HFF-Myc (cell line): Measurements from ENCODE around the gene PCNX3.
A peak's percentile ranks its signal among the peaks of the same experiment; 100 is the strongest.

ENCODE experiments used
- DNase-seq: peaks from one replicate; pipeline ENCODE4 v3.0.0-alpha.2; 2011; ENCODE audit warnings: low read depth; ENCODE audit errors: extremely low read depth
- H3K4me3 ChIP-seq: replicated peaks from 2 replicates; pipeline ENCODE4 v1.5.1; 2011; ENCODE audit warnings: low read depth, mild to moderate bottlenecking, control low read depth, low read length
- CTCF ChIP-seq: IDR thresholded peaks from 2 replicates; pipeline ENCODE4 v1.5.1; 2012; ENCODE audit warnings: mild to moderate bottlenecking, low read depth, low read length, control low read depth; ENCODE audit errors: missing control alignments

The PCNX3 gene

DNA sequence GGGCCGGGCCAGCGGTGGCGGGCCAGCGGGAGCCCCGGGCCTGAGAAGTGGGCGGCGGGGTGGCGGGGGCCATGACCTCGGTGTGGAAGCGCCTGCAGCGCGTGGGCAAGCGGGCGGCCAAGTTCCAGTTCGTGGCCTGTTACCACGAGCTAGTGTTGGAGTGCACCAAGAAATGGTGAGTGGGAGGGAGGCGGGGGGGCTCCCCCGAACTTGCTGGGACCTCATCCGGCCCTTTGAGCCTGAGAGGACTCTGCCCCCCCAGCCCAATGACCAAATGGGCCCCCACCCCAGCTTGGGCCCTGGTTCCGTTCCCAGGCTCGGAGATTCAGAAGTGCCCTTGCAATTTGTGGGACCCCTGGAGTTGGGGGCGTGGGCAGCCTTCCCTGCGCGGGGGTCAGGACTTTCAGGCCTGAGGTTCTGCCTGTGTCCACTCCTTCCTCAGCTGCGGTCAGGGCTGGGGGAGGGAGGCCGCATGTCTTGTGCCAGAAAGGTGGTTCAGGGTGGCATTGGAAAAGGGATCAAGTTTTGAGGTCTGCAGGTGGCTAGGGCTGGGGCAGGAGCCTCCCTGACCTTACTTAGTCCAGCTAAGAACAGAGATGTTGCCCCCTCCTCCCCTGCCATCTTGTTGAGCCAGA, 39.2 kb upstream of the PCNX3 start:
- H3K4me3 ChIP-seq: peak overlapping the region; percentile 56
- DNase-seq: no peak

DNA sequence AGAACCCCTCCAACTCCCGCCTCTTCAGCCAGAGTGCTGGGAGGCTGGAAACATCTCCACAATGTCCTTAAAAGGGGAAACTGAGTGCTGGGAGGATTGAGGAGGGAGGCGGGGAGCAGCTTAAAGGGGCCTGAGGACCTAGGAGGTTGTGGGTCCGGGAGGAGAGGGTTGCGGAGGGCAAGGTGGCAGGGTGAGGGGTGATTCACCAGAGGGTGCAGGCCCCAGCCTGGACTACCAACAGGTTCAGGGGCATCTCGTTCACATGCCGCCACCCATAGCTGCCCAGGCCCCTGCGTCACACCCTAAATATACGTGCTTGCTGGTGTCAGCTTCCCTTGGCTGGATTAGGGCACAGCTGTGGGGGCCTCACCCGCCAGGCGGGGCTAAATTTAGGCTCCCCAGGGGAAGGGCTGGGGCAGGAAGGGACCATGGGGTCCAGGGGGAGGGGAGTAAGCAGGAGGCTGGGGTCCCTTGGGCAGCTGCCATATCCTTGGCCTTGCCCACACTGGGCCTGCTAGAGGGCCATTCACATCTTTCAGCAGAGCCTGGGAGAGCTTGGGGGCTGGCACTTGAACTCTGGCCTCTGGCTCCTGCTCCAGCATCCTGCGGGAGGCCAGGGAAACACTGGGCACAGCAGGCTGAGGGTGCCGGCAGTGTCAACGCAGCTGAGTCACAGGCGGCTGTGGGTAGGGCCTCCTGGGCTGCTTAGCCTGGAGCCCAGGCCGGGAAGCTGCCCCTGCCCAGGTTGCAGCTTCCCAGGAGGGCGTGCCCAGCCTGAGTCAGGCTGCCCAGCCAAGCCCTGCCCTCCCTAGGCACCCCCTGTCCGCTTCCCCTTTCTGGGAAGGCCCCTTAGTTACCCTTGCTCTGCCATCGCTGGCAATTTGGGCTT, 38.5 kb upstream of the PCNX3 start:
- TF ChIP-seq CTCF: no peak
- no peak for DNase-seq
- H3K4me3 ChIP-seq: peak overlapping the region; percentile 56

More for the DNA sequence above, 39.2 kb upstream of the PCNX3 start:
- TF ChIP-seq CTCF: no peak

- TF ChIP-seq CTCF: no peak
- H3K4me3 ChIP-seq: peak overlapping the region; percentile 56
- no peak for DNase-seq
These were observed 37.8 kb upstream of the PCNX3 start for GRCh38 chr11:65577756-65578109.

- no peak overlapping the region for H3K4me3 ChIP-seq
- no peak for TF ChIP-seq CTCF
- no peak for DNase-seq
These were observed 37.4 kb upstream of the PCNX3 start for GRCh38 chr11:65578134-65578533.

DNA sequence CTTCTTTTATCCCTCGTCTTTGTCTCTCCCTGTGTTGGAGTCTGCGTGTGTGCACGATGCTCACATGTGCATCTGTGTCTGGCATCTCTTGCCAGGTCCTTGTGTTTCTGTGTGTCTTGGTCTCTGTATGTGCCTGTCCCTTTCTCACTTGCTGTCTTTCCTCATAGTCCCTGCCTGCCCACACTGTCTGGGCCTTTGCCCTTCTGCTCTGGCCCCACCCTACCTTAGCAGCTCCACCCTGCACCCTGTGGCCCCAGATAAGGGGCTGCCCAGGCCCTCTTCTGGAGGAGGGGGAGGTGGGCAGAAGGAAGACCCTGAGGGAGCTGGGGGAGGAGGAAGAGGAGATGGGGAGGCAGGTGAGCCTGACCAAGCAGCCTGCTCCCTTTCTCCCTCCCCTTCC, 36.9 kb upstream of the PCNX3 start:
- H3K4me3 ChIP-seq: no peak overlapping the region
- no peak for DNase-seq
- TF ChIP-seq CTCF: no peak

DNA sequence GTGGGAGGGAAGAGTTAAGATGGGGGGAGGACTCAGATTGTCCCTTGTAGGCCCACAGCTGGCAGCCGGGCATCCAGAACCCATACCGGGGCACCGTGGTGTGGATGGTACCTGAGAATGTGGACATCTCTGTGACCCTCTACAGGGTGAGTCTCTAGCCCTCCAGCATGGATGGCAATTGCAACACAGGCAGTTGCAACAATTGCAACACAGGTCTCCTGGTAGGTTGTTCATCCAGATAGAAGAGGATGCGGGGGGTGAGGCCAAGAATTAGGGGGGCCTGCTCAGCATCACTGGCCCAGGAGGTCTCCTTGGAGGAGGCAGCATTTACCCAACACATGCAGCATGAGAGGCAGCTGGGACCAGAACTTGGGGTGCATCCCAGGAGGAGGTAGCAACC, 36.3 kb upstream of the PCNX3 start:
- no peak for TF ChIP-seq CTCF
- H3K4me3 ChIP-seq: no peak overlapping the region
- DNase-seq: no peak
